H1 (cell line): Measurements from ENCODE around the gene ERC1. TPM values are rescaled to one million over a fixed set of nuclear protein-coding genes. Genes with fewer than 3 reads are reported as not detected.

Experiments used
- CTCF ChIA-PET: fragments of 300-600 bp; sonication (Branson Sonifier 250); formaldehyde crosslinking; loops from one replicate; lab custom pipeline; 2021; ENCODE audit not compliant: partially characterized antibody; lab: Charles Lee
- POLR2A ChIA-PET: fragments of 300-600 bp; sonication (Branson Sonifier 250); formaldehyde crosslinking; loops from one replicate; lab custom pipeline; 2021; ENCODE audit warnings: inconsistent platforms; ENCODE audit not compliant: partially characterized antibody; lab: Charles Lee
- DNase-seq, 2 experiments: peaks; one replicate each; pipeline versions ENCODE4 v3.0.0 to v3.0.0-alpha.2; 2010 to 2022; ENCODE audit warnings: low spot score in 2 of 2, low read depth in 1 of 2, mixed read lengths in 1 of 2
- FAIRE-seq: peaks from 2 replicates; lab custom pipeline; 2011; peaks lifted over from hg19 to GRCh38; lab: Jason Lieb, UNC
- H2AFZ ChIP-seq: 2 replicates; pipeline ENCODE4 v1.8.1; 2012; ENCODE audit warnings: low read length, inconsistent platforms
- H2AK5ac ChIP-seq: 2 replicates; pipeline ENCODE4 v1.6.1; 2013; ENCODE audit warnings: low read depth, low read length
- H2BK120ac ChIP-seq: replicated peaks from 2 replicates; pipeline ENCODE3; 2013; ENCODE audit warnings: low read depth, low read length, inconsistent platforms
- H2BK12ac ChIP-seq: 2 replicates; pipeline ENCODE4 v1.6.1; 2013; ENCODE audit warnings: low read depth, low read length
- H2BK15ac ChIP-seq: 2 replicates; pipeline ENCODE4 v1.6.1; 2013; ENCODE audit warnings: low read length
- H2BK20ac ChIP-seq: 2 replicates; pipeline ENCODE4 v1.6.1; 2013; ENCODE audit warnings: low read length
- H2BK5ac ChIP-seq: 2 replicates; pipeline ENCODE4 v1.6.1; 2013; ENCODE audit warnings: low read depth, low read length
- H3K14ac ChIP-seq: 2 replicates; pipeline ENCODE4 v1.6.1; 2013; ENCODE audit warnings: inconsistent platforms; ENCODE audit not compliant: insufficient read length
- H3K18ac ChIP-seq: 2 replicates; pipeline ENCODE4 v1.6.1; 2013; ENCODE audit warnings: low read length; ENCODE audit errors: extremely low read depth
- H3K23ac ChIP-seq: 2 replicates; pipeline ENCODE4 v1.6.1; 2013; ENCODE audit warnings: inconsistent platforms; ENCODE audit not compliant: insufficient read length
- H3K23me2 ChIP-seq: 2 replicates; pipeline ENCODE4 v1.6.1; 2013; ENCODE audit warnings: low read depth, low read length
- H3K27ac ChIP-seq: 2 replicates; pipeline ENCODE4 v1.6.1; 2011; ENCODE audit warnings: low read depth, low read length, inconsistent platforms
- H3K27me3 ChIP-seq, 4 experiments: replicated peaks in 1 of 4; 1 replicate in 1 of 4; 2 replicates in 3 of 4; pipeline versions ENCODE4 v1.6.1 to v1.8.1; 2011 to 2013; ENCODE audit warnings: low read length in 3 of 4, mild to moderate bottlenecking in 3 of 4, inconsistent platforms in 2 of 4, mixed read lengths in 2 of 4, moderate library complexity in 1 of 4; ENCODE audit not compliant: control insufficient read depth in 3 of 4, insufficient read depth in 3 of 4; ENCODE audit errors: extremely low read depth in 1 of 4
- H3K36me3 ChIP-seq, 4 experiments: 2 replicates each; pipeline versions ENCODE4 v1.6.1 to v1.8.1; 2011 to 2013; ENCODE audit warnings: mild to moderate bottlenecking in 4 of 4, low read length in 3 of 4, moderate library complexity in 2 of 4, control low read depth in 1 of 4, inconsistent platforms in 1 of 4; ENCODE audit not compliant: insufficient read depth in 4 of 4, control insufficient read depth in 2 of 4
- H3K4ac ChIP-seq: replicated peaks from 2 replicates; pipeline ENCODE3; 2013; ENCODE audit warnings: low read length, low read depth, mixed read lengths, inconsistent platforms; ENCODE audit not compliant: insufficient read length
- H3K4me1 ChIP-seq, 4 experiments: replicated peaks in 1 of 4; 1 replicate in 1 of 4; 2 replicates in 3 of 4; pipeline versions ENCODE4 v1.6.1 to v1.8.1; 2011 to 2013; ENCODE audit warnings: low read length in 3 of 4, inconsistent platforms in 2 of 4, mixed read lengths in 1 of 4; ENCODE audit not compliant: insufficient read depth in 4 of 4, control insufficient read depth in 3 of 4
- H3K4me2 ChIP-seq, 2 experiments: 2 replicates each; pipeline versions ENCODE4 v1.6.1 to v1.8.1; 2011 to 2013; ENCODE audit warnings: low read depth in 2 of 2, low read length in 2 of 2, control low read depth in 1 of 2, inconsistent platforms in 1 of 2, mild to moderate bottlenecking in 1 of 2; ENCODE audit not compliant: insufficient read depth in 1 of 2
- H3K4me3 ChIP-seq, 4 experiments: fragments of 200-600, 300-600 bp in 1 of 4; sonication (generic), shearing (Covaris generic), sonication (Bioruptor Twin) in 1 of 4; 2 replicates each; pipeline versions ENCODE4 v1.5.1 to v1.8.1; 2011 to 2016; ENCODE audit warnings: low read length in 4 of 4, low read depth in 3 of 4, control low read depth in 2 of 4, inconsistent platforms in 2 of 4, mild to moderate bottlenecking in 2 of 4, mixed read lengths in 1 of 4, moderate library complexity in 1 of 4; ENCODE audit not compliant: insufficient read depth in 2 of 4; ENCODE audit errors: extremely low read depth in 1 of 4
- H3K56ac ChIP-seq: replicated peaks from 2 replicates; pipeline ENCODE3; 2013; ENCODE audit warnings: low read depth, mild to moderate bottlenecking, mixed read lengths, low read length, inconsistent platforms; ENCODE audit not compliant: insufficient read length
- H3K79me1 ChIP-seq: 2 replicates; pipeline ENCODE4 v1.6.1; 2013; ENCODE audit warnings: low read depth, low read length, control low read depth
- H3K79me2 ChIP-seq, 2 experiments: 2 replicates each; pipeline versions ENCODE4 v1.6.1 to v1.8.1; 2012 to 2013; ENCODE audit warnings: low read length in 2 of 2, mild to moderate bottlenecking in 2 of 2, inconsistent platforms in 1 of 2; ENCODE audit not compliant: insufficient read depth in 2 of 2, control insufficient read depth in 1 of 2
- H3K9ac ChIP-seq, 4 experiments: replicated peaks in 1 of 4; 1 replicate in 1 of 4; 2 replicates in 3 of 4; pipeline versions ENCODE4 v1.6.1 to v1.8.1; 2011 to 2013; ENCODE audit warnings: low read depth in 3 of 4, low read length in 3 of 4, control low read depth in 2 of 4, mild to moderate bottlenecking in 2 of 4, moderate library complexity in 2 of 4, inconsistent platforms in 1 of 4; ENCODE audit errors: extremely low read depth in 1 of 4
- H3K9me3 ChIP-seq, 2 experiments: 2 replicates each; pipeline versions ENCODE4 v1.6.1 to v1.8.1; 2012 to 2013; ENCODE audit warnings: mild to moderate bottlenecking in 2 of 2, moderate library complexity in 2 of 2, control low read depth in 1 of 2, inconsistent platforms in 1 of 2, low read depth in 1 of 2, low read length in 1 of 2, mixed read lengths in 1 of 2; ENCODE audit not compliant: insufficient read depth in 2 of 2
- H4K20me1 ChIP-seq, 2 experiments: replicated peaks in 1 of 2; 2 replicates each; pipeline versions ENCODE3 to v1.8.1; 2011 to 2013; ENCODE audit warnings: inconsistent platforms in 2 of 2, low read length in 2 of 2, mild to moderate bottlenecking in 1 of 2; ENCODE audit not compliant: insufficient read depth in 2 of 2, control insufficient read depth in 1 of 2
- H4K5ac ChIP-seq: 2 replicates; pipeline ENCODE4 v1.6.1; 2013; ENCODE audit warnings: low read length, low read depth, mixed read lengths, inconsistent platforms; ENCODE audit not compliant: insufficient read length
- H4K8ac ChIP-seq: 2 replicates; pipeline ENCODE4 v1.8.0; 2013; ENCODE audit warnings: mild to moderate bottlenecking, moderate library complexity, low read length, inconsistent platforms; ENCODE audit not compliant: insufficient read depth; ENCODE audit errors: extremely low read depth
- H4K91ac ChIP-seq: replicated peaks from 2 replicates; pipeline ENCODE3; 2013; ENCODE audit warnings: low read length, mixed read lengths, inconsistent platforms; ENCODE audit not compliant: insufficient read length
- ASH2L ChIP-seq: fragments of 200-600, 300-600 bp; sonication (generic); IDR thresholded peaks from one replicate; pipeline ENCODE4 v1.7.1; 2017; ENCODE audit warnings: low read length
- BACH1 ChIP-seq: IDR thresholded peaks from 2 replicates; pipeline ENCODE4 v1.6.1; 2012; ENCODE audit warnings: low read length, improper control_type of control experiment
- CBX8 ChIP-seq: fragments of 300-800, 300-1000 bp; sonication (generic); IDR thresholded peaks from 2 replicates; pipeline ENCODE4 v1.7.1; 2016; ENCODE audit warnings: low read depth, low read length, borderline replicate concordance
- CEBPB ChIP-seq: IDR thresholded peaks from 2 replicates; pipeline ENCODE4 v1.6.1; 2012; ENCODE audit warnings: low read depth, low read length
- FOSL1 ChIP-seq: IDR thresholded peaks from 2 replicates; pipeline ENCODE4 v1.6.1; 2011; ENCODE audit warnings: mild to moderate bottlenecking, low read depth, low read length, moderate library complexity; ENCODE audit not compliant: insufficient read depth
- HDAC2 ChIP-seq, 2 experiments: fragments of 300-600 bp in 1 of 2; sonication (generic) in 1 of 2; IDR thresholded peaks; 2 replicates each; pipeline ENCODE4 v1.6.1; 2011 to 2012; ENCODE audit warnings: low read depth in 2 of 2, low read length in 2 of 2, mild to moderate bottlenecking in 2 of 2, moderate library complexity in 2 of 2, borderline replicate concordance in 1 of 2, inconsistent platforms in 1 of 2
- MAX ChIP-seq: IDR thresholded peaks from 2 replicates; pipeline ENCODE4 v1.6.1; 2012; ENCODE audit warnings: inconsistent platforms
- POLR2AphosphoS5 ChIP-seq: IDR thresholded peaks from 2 replicates; pipeline ENCODE4 v1.6.1; 2011; ENCODE audit warnings: low read depth, low read length
- RNF2 ChIP-seq: fragments of 200-900, 300-1000 bp; sonication (generic); IDR thresholded peaks from 2 replicates; pipeline ENCODE4 v1.7.1; 2016; ENCODE audit warnings: borderline replicate concordance, low read depth, mild to moderate bottlenecking, antibody characterized with exemption, low read length; ENCODE audit not compliant: poor library complexity, severe bottlenecking; ENCODE audit errors: missing control alignments
- SUZ12 ChIP-seq: fragments of 200-600 bp; sonication (generic); IDR thresholded peaks from 2 replicates; pipeline ENCODE4 v1.6.1; 2012; ENCODE audit warnings: mild to moderate bottlenecking, inconsistent platforms, low read length, moderate library complexity, mixed read lengths
- TAF1 ChIP-seq: IDR thresholded peaks from 2 replicates; pipeline ENCODE4 v1.6.1; 2011; ENCODE audit warnings: mild to moderate bottlenecking, low read depth, low read length
- TAF7 ChIP-seq: optimal IDR thresholded peaks from 2 replicates; pipeline ENCODE3; 2011; ENCODE audit warnings: low read depth, mild to moderate bottlenecking, inconsistent platforms, low read length, moderate library complexity, borderline replicate concordance
- ZNF274 ChIP-seq: IDR thresholded peaks from 2 replicates; pipeline ENCODE4 v1.7.0; 2012; ENCODE audit warnings: low read length, borderline replicate concordance; ENCODE audit errors: extremely low read depth
- WGBS, 2 experiments: shearing (Covaris generic) in 1 of 2; methylation state at CpG; one replicate each; pipeline versions ENCODE4 v1.1.6 to v1.1.7; 2013 to 2015; ENCODE audit warnings: low lambda C conversion rate in 2 of 2, mixed read lengths in 2 of 2, inconsistent platforms in 1 of 2, low coverage in 1 of 2, missing lambda C conversion rate in 1 of 2; ENCODE audit not compliant: insufficient replicate concordance in 2 of 2, insufficient coverage in 1 of 2, insufficient read length in 1 of 2; ENCODE audit errors: extremely low coverage in 1 of 2, missing lambda C conversion rate in 1 of 2; 5-methylcytosine and 5-hydroxymethylcytosine counted together
- polyA plus RNA-seq, 7 experiments: library from polyadenylated mRNA; depleted of rRNA in 3 of 7; stranded (reverse) in 5 of 7; unstranded in 2 of 7; fragments of >200 nt in 5 of 7; fragments of 200-250 nt in 2 of 7; gene quantifications; 1 replicate in 5 of 7; 2 replicates in 1 of 7; 4 replicates in 1 of 7; pipeline versions ENCODE4 v1.2.1 to v1.2.3, GENCODE V29; 2011 to 2013; ENCODE audit warnings: missing spikeins in 2 of 7, mixed read lengths in 2 of 7
- total RNA-seq: library from RNA; stranded (reverse); fragmentation: NEBNext Ultra II Directional; extraction: Animal tissue kit (Norgen Biotek cat#: 25700); gene quantifications from 2 replicates; pipeline ENCODE4 v1.2.1, GENCODE V29; 2021

The ERC1 gene
- total and polyA plus RNA-seq, 2 of the 8 experiments (the other 6 are each of a cell fraction or from before 2014, with no cell fraction given): 7.8 to 45.7 TPM

- Histone ChIP-seq H3K4me1 (no peaks in the 10 kb centered on the region), H2AFZ (no peak overlapping the region), H3K56ac (no peak overlapping the region), H3K79me2 (no peaks in the 10 kb centered on the region), H2BK5ac (no peak overlapping the region), H3K23ac (no peak overlapping the region), H4K20me1 (no peaks in the 10 kb centered on the region), H3K79me1 (no peaks in the 10 kb centered on the region), H3K36me3 (no peaks in the 10 kb centered on the region), H4K91ac (no peak overlapping the region), H3K4ac (no peak overlapping the region), H2BK15ac (no peak overlapping the region), H3K4me3 (no peak overlapping the region), H3K23me2 (no peaks in the 10 kb centered on the region), H3K9me3 (no peaks in the 10 kb centered on the region), H3K14ac (no peak overlapping the region), H2BK120ac (no peak overlapping the region), H3K4me2 (no peak overlapping the region), H2AK5ac (no peak overlapping the region), H4K8ac (no peak overlapping the region), H3K27ac (no peak overlapping the region), H3K27me3 (peaks cover 4 to 16% (median 7%) of the 10 kb centered on the region in 4 experiments; a peak in 6 of 7 replicates), H2BK20ac (no peak overlapping the region), H2BK12ac (no peak overlapping the region), H3K18ac (no peak overlapping the region), H3K9ac (no peak overlapping the region), H4K5ac (no peak overlapping the region)
- TF ChIP-seq POLR2AphosphoS5 (no peak), TAF1 (no peak), CBX8 (no peak), BACH1 (no peak), ZNF274 (no peak), CEBPB (no peak), MAX (no peak), RNF2 (no peak), TAF7 (no peak), SUZ12 (no peak), FOSL1 (no peak), ASH2L (no peak), HDAC2 (IDR thresholded peaks at IDR 0.05; ENCODE audit: borderline replicate concordance in 1 of 2, low read depth in 2 of 2, low read length in 2 of 2) (no peak)
- CTCF ChIA-PET: interaction anchor here (1.3 kb wide), 1 partner anchor 9 kb away, joined by 3 read pairs; no protein-coding TSS in a partner anchor
- FAIRE-seq (no peak), DNase-seq (no peak)
- POLR2A ChIA-PET: no interaction called here
- 89% methylated on average over 1 of the region's 1 CpG; no CpG with 5 or more reads in 1 of the 2 experiments for WGBS, 2 experiments
Measured at GRCh38 chr12:1127021-1127420, 136.0 kb downstream of the ERC1 start.
